Progenitor cell of endocrine pancreas (in vitro differentiated cells): Measurements from ENCODE around the gene MCTP1. TPM values are rescaled to one million over a fixed set of nuclear protein-coding genes. Genes with fewer than 3 reads are reported as not detected.

Source experiments
- DNase-seq: peaks from one replicate; pipeline ENCODE4 v3.0.0; 2021; ENCODE audit warnings: low spot score; ENCODE audit not compliant: unreplicated experiment
- H3K27ac Mint-ChIP-seq: 2 replicates; pipeline ENCODE4 v1.8.0; 2021; ENCODE audit warnings: mild to moderate bottlenecking, moderate library complexity, mixed read lengths
- H3K27me3 Mint-ChIP-seq: 2 replicates; pipeline ENCODE4 v1.8.0; 2021; ENCODE audit warnings: mixed read lengths
- H3K36me3 Mint-ChIP-seq: 2 replicates; pipeline ENCODE4 v1.8.0; 2022; ENCODE audit warnings: mixed read lengths; ENCODE audit not compliant: insufficient read depth
- H3K4me1 Mint-ChIP-seq: 2 replicates; pipeline ENCODE4 v1.8.0; 2021; ENCODE audit warnings: low read depth, mixed read lengths
- H3K4me3 Mint-ChIP-seq: 2 replicates; pipeline ENCODE4 v1.8.0; 2021; ENCODE audit warnings: low read depth, mild to moderate bottlenecking, moderate library complexity, mixed read lengths
- H3K9me3 Mint-ChIP-seq: 2 replicates; pipeline ENCODE4 v1.8.0; 2021; ENCODE audit warnings: low read depth, mixed read lengths
- CTCF ChIP-seq: fragments of 200-600 bp; sonication (generic); IDR thresholded peaks from one replicate; pipeline ENCODE4 v1.5.0; 2021; ENCODE audit warnings: antibody characterized with exemption, mild to moderate bottlenecking; ENCODE audit not compliant: unreplicated experiment
- total RNA-seq: library from RNA; stranded (reverse); gene quantifications from 2 replicates; pipeline ENCODE4 v1.2.1, GENCODE V29; 2021

The MCTP1 gene
- total RNA-seq, 1 donor from 2014 or later = 1.7 TPM

GRCh38 chr5:94977437-94977836 lies 307.5 kb downstream of the MCTP1 start:
- Mint-ChIP-seq H3K36me3 (peaks cover 1% of the 10 kb centered on the region), H3K4me3 (no peak overlapping the region), H3K4me1 (no peaks in the 10 kb centered on the region), H3K27ac (no peak overlapping the region), H3K27me3 (no peaks in the 10 kb centered on the region), H3K9me3 (peaks cover 12% of the 10 kb centered on the region)
- TF ChIP-seq CTCF = no peak
- DNase-seq = no peak

GRCh38 chr5:94976853-94977252 lies 308.0 kb downstream of the MCTP1 start:
- H3K27me3 Mint-ChIP-seq = no peaks in the 10 kb centered on the region
- H3K27ac Mint-ChIP-seq = no peak overlapping the region
- no peak for DNase-seq
- peaks cover 1% of the 10 kb centered on the region for H3K36me3 Mint-ChIP-seq
- no peak for TF ChIP-seq CTCF
- peaks cover 12% of the 10 kb centered on the region for H3K9me3 Mint-ChIP-seq
- no peak overlapping the region for H3K4me3 Mint-ChIP-seq
- H3K4me1 Mint-ChIP-seq = no peaks in the 10 kb centered on the region

- no peak overlapping the region for H3K27ac Mint-ChIP-seq
- no peaks in the 10 kb centered on the region for H3K27me3 Mint-ChIP-seq
- TF ChIP-seq CTCF = no peak
- no peaks in the 10 kb centered on the region for H3K4me1 Mint-ChIP-seq
- H3K36me3 Mint-ChIP-seq = no peaks in the 10 kb centered on the region
- H3K4me3 Mint-ChIP-seq = no peak overlapping the region
- peaks cover 5% of the 10 kb centered on the region for H3K9me3 Mint-ChIP-seq
- no peak for DNase-seq
Observed at GRCh38 chr5:94972268-94972667, 312.6 kb downstream of the MCTP1 start.

GRCh38 chr5:94969174-94969573 lies 315.7 kb downstream of the MCTP1 start:
- no peak for DNase-seq
- H3K27me3 Mint-ChIP-seq = no peaks in the 10 kb centered on the region
- no peak overlapping the region for H3K4me3 Mint-ChIP-seq
- H3K4me1 Mint-ChIP-seq = no peaks in the 10 kb centered on the region
- H3K9me3 Mint-ChIP-seq = no peaks in the 10 kb centered on the region
- H3K36me3 Mint-ChIP-seq = no peaks in the 10 kb centered on the region
- no peak overlapping the region for H3K27ac Mint-ChIP-seq
- no peak for TF ChIP-seq CTCF

- H3K27ac Mint-ChIP-seq = no peak overlapping the region
- no peak for DNase-seq
- H3K9me3 Mint-ChIP-seq = no peaks in the 10 kb centered on the region
- no peak overlapping the region for H3K4me3 Mint-ChIP-seq
- H3K36me3 Mint-ChIP-seq = no peaks in the 10 kb centered on the region
- no peaks in the 10 kb centered on the region for H3K4me1 Mint-ChIP-seq
- H3K27me3 Mint-ChIP-seq = no peaks in the 10 kb centered on the region
- peak; percentile 90 for TF ChIP-seq CTCF
Observed at GRCh38 chr5:94968507-94969095, 316.3 kb downstream of the MCTP1 start.
